Measurements from ENCODE around the gene CDK5RAP2. TPM values are rescaled to one million over a fixed set of nuclear protein-coding genes. Genes with fewer than 3 reads are reported as not detected.
A peak's percentile ranks its signal among the peaks of the same experiment; 100 is the strongest.

The CDK5RAP2 gene
- total RNA-seq, 1 donor from 2014 or later = 48.2 TPM

DNA sequence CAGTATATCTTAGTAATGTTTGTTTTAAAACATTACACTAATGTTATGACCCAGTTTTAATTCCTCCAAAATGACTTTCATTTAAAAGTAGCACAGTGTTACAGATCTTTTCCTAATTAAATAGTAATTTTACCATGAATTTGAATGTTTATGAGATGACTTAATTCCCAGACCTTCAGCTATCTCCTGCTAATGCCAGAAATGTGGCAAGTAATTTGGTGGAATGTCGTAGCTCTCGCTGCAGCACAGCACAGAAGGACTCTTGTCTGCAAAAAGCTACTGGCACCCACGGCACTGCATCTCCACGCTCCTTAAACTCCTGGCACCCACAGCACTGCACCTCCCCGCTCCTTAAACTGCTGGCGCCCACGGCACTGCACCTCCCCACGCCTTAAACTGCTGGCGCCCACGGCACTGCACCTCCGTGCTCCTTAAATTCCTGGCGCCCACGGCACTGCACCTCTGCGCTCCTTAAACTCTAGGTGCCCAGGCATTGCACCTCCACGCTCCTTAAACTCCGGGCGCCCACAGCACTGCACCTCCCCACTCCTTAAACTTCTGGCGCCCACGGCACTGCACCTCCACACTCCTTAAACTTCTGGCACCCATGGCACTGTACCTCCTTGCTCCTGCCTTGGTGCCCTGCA lies 163.1 kb downstream of the CDK5RAP2 start:
- intact Hi-C loops (cut with DNase I) = no loop called here
- no peak for DNase-seq (ENCODE audit: low spot score)

DNA sequence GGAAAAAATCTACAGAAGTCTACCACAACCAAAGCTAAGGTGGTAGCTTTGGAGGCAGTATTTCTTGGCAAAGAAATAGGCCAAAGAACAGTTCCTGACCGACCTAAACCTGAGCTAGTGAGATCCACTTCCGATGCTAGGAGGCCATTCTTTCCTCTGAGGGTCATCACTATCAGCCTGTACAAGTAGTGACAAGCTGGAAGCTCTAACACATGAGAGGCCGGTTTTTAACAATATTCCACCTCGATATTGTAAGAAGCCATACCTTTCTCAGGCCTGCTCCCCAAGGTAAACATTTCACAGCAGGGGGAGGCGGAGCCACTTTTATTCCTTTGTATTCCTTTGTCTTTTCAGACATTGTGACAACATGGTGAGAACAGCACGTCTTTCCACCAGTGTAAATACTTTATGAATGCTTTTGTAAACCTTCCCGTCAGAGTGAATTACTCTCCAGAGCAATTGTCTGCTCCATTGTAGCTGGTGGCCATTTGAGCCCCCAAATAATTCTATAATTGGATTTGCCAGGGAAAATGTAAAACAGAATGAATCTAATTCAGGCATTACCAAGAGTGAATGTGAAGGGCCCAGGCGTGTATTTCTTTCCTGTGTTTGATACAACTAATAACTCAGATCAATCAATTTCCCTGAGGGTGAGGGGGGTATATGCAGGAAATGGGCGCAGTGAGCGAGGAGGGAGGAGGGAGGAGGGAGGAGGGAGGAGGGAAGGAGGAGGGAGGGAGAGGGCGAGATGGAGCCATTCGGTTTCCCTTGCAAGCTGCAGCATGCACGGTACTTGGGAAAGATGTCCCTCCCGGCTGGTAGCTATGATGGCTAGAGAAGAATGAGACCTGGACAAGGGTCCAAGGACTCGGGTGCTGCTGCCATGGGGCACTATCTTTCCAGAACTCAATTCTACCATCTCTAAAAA lies 166.6 kb downstream of the CDK5RAP2 start:
- intact Hi-C loops (cut with DNase I) = no loop called here
- DNase-seq (ENCODE audit: low spot score) = no peak

DNA sequence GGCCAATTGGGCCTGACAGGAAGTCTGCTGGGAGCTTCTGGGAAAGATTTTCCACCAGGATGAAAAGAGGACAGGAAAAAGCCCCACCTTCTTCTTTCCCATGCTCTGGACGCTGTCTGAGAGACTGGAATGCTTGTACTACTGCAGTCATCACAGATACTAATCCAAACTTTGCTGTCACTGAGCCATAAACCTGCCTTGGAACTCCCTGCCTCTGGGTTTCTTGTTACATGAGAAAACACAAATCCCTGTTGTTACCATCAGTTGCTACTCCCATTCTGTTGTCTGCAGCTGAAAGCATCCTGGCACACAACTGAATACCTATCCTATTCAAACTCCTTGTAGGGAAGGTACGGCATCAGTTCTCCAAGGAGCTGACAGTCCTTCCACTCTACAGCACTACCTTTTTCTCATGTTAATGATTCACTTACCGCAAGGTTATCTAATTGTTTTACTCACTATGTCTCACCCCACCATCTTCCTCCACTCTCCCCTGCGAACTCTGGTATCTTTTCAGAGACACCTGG lies 167.5 kb downstream of the CDK5RAP2 start:
- intact Hi-C loops (cut with DNase I) = no loop called here
- no peak for DNase-seq (ENCODE audit: low spot score)

DNA sequence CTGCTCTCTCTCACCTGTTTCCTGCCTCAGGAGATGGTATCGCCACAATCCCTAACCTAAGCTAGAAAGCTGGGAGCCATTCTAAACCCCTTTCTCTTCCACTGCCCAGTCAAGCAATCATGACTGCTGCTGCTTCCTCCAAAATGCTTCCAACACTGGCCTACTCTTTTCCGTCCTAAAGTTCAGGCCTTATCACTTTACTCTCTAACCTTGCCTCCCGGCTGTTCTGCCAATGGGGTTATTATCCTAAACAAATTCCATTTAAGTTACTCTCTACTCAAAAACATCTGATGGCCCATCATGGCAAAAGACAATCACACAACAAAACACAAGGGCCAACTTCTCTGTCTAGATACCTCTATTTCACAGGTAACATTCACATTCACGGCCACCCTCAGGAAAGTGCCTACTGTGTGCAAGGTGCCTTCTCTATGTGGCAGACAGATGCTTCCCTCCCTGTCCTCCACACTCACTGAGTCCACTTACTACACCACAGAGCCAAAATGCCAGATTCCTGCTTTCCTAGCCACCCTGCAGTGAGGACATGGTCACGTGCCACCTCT lies 168.0 kb downstream of the CDK5RAP2 start:
- DNase-seq (ENCODE audit: low spot score) = no peak
- intact Hi-C loops (cut with DNase I) = no loop called here

DNA sequence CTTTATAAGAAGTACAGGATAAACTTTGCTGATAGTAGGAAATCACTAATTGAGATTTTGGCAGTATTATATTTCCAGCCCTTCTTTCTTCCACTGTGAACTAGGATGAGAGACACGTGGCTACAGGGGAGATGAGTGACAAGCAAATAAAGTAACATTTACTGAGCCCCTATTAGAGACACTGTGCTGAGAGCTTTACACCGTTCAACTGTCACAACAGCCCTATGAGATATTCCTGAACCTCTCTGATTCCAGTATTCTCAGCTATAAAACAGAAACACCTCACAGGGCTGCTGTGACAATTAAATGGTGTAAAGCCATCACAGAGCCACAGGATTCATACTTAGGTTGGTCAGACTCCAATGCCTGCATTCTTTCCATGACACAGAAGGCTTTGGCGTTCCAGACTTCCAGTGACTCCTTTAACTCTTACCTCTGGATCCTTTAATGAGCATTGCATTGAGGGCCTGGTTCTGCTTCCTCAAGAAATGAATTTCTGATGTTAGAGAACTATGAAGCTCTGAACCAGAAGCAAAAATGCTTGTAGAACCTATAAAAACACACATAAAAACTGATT lies 169.0 kb downstream of the CDK5RAP2 start:
- intact Hi-C loops (cut with DNase I) = no loop called here
- no peak for DNase-seq (ENCODE audit: low spot score)

DNA sequence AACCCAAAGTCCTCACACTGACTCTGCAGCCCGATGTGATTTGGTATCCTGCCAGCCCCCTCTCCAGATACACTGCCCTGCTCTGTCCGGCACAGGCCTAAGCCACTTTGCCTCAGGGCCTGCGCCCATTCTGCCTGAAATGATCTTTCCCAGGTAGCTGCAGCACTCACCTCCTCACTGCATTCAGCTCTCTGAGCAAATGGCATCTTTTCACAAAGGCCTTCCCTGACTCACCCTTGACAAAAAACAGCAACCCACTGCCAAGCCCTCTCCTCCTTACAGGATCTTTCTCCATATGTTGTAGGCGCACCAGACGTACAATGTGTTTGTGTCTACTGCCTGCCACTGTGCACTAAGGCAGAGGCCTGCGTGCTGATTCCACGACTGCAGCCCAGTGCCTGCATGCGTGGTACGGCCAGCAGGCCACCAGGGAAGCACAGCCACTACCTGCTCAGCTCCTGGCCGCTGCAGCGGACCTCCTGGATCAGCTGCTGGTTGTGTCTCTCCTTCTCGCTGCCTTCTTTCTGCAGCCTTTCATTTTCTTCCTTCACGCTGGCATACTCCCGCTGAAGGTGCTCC lies 171.2 kb downstream of the CDK5RAP2 start:
- no peak for DNase-seq (ENCODE audit: low spot score)
- intact Hi-C loops (cut with DNase I) = no loop called here

DNA sequence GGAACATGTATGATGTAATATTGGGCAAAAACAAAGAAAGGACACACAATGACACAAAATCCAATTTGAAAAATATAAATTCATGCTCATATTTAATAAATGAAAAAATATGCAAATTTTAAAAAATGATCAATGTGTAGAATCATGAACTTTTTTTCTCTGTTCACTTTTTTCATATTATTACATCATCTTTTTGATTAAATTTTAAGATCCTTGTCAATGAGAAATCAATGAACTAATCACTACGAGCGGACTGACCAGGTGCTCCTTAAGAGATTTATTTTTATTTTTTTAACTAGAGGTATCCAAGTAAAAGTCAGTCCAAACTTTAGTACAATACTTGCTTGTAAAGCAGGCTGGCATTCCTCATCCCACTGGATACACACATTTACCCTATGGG lies 174.1 kb downstream of the CDK5RAP2 start:
- intact Hi-C loops (cut with DNase I) = no loop called here

DNA sequence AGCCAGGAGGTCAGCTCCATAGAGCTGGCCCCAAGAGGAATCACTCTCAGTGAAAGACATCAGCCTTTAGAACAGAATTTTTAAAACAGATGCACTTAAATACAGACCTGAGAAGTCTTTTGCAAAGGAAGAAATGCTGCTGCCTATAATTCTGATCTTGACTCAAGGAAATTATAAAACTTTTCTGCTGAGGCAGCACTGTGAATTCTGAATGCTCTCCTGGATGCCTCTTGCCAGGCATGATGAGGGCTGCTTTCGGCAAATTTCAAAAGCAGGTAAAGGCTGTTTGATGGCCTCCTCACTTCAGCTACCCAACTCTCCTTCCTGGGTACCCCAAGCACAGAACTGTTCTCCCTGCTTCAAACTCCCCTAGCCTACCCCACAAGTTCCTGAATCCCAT lies 174.8 kb downstream of the CDK5RAP2 start:
- DNase-seq (ENCODE audit: low spot score) = no peak
- intact Hi-C loops (cut with DNase I) = no loop called here

More for the DNA sequence above, 174.1 kb downstream of the CDK5RAP2 start:
- DNase-seq (ENCODE audit: low spot score) = no peak

DNA sequence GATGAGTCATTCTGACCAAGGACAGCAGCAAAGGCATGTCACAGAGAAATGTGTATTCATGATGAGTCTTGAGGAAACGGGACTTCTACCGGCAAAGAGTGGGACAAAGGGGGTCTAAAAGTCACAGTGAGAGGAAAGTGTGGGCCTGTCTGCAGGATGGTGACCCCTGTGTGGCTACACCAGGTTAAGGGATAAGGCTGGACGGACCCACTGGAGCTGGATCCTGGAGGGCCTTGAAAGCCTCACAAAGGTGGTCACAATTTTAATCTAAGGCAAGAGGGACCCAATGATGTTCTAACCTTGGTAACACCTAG lies 176.5 kb downstream of the CDK5RAP2 start:
- intact Hi-C loops (cut with DNase I) = no loop called here

DNA sequence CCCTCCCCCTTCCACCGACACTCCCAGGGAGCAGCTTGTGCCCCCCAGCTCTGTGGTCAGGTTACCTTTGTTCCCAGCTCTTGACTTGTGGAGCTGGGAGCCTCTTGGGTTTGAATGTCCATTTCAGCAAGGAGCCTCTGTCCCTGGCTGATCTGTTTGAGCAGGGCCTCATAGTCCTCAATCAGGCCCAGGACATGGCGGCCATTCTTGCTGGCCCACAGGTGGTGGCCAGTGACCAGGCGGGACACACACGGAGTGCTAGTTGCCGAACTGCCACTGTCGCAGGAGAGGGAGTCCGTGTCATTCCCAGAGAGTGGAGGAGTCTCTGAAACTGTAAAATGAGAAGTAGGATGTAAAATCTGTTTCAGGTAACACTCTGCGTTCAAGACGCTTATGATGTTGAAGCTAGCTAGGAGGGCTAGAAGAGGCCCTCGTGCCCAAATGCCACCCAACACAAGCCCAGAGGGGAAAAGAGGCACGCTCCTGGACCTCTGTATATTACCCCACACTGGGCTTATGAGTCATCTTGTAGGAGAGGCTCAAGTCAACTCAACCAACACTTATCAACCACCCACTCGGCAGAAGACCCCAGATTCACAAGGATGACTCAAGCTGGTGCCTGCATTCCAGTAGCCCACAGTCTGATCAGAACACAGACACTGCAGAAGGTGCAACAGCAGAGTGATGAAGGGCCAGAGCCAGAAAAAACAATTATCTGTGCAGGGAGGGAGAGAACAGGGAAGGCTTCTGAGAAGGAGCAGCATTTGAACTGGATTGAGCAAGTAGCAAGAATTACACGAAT lies 177.0 kb downstream of the CDK5RAP2 start:
- DNase-seq (ENCODE audit: low spot score) = peak; percentile 71
- intact Hi-C loops (cut with DNase I) = no loop called here

More for the DNA sequence above, 176.5 kb downstream of the CDK5RAP2 start:
- DNase-seq (ENCODE audit: low spot score) = no peak

DNA sequence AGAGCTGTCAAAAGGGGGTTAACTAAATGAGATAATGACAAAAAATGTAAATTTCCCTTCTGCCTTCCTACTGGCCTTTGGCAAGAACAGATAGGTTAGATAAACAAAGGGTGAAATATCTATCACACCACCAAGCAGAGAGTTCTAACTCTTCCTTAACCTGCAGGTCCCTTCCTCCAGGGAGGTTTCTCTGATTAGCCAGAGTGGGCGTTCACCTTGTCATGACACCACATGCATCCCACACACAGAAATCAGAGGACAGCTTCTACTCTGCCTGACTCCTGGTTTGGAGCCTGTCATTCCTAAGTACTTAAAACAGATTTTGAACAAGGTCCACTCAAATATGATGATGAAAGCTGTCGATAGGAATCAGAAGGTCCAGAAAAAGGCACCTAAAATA lies 180.0 kb downstream of the CDK5RAP2 start:
- intact Hi-C loops (cut with DNase I) = no loop called here
- DNase-seq (ENCODE audit: low spot score) = no peak

DNA sequence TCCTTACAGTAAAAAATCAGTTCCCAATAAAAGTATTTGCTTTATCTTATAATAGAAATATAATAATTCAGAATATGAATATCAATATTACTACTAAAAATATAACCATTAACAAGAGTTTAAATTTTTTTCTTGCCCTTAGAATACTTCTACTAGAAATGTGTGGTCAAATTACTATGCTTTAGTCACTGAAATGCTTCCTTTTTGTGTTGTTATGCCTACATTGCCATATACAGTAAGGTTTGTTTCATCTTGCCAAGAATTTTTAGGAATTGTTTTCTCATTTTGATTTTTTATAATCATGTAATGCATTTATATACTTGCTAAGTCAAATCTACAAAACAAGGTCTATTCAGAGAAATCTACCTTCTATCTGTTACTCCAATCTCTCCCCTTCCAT lies 181.7 kb downstream of the CDK5RAP2 start:
- DNase-seq (ENCODE audit: low spot score) = no peak

DNA sequence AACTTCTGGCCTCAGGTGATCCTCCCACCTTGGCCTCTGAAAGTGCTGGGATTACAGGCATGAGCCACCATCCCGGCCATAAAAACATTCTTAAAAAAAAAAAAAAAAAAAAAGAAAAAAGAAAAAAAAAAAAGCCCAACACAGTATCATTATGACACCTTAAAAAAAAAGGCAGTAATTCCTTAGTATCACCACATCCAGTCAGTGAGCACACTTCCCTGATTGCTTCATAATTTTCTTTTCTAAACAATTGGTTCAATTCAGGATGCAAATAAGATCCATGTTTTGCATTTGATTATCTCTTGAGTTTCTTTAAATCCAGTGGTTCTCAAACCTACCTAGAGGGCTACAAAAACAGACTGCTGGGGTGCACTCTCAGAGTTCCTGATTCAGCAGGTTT lies 182.5 kb downstream of the CDK5RAP2 start:
- no peak for DNase-seq (ENCODE audit: low spot score)
- intact Hi-C loops (cut with DNase I) = no loop called here

More for the DNA sequence above, 181.7 kb downstream of the CDK5RAP2 start:
- intact Hi-C loops (cut with DNase I) = no loop called here

DNA sequence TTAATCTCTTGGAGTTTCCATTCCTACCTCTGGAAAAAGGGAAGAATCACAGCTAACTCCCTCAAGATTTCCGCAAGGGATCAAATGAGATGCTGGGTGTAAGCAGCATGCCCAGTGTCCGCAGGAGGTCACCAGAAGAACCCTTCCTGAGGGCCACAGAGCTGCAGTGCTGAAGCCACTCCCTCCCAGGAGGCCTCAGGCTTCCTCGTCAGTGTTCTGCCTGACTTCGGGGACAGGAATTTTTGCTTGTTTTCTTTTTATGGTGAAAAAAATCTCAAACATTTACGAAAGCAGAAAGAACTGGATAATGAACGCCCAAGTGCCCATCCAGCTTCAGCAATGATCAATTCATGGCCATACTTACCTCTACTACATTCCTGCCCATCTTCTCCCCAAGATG lies 183.0 kb downstream of the CDK5RAP2 start:
- intact Hi-C loops (cut with DNase I) = no loop called here
- DNase-seq (ENCODE audit: low spot score) = peak; percentile 7

DNA sequence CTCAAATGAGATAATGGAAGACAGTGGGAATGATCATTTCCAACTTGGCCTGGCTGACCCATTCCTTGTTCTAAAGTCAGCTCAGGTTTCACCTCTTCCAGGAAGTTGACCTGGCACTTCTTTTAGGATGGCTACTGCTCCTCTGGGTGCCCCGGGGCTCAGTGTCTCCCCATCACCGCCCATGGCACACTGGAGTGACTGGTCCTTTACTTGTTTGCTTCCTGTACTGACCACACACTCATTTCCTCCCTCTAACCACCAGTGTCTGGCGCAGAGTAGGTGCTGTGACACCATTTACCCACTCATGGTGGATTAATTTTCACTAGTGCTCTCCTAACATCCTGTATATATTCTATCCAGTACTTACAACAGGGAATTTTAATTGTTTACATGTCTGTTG lies 183.5 kb downstream of the CDK5RAP2 start:
- intact Hi-C loops (cut with DNase I) = no loop called here
- peak; percentile 62 for DNase-seq (ENCODE audit: low spot score)

DNA sequence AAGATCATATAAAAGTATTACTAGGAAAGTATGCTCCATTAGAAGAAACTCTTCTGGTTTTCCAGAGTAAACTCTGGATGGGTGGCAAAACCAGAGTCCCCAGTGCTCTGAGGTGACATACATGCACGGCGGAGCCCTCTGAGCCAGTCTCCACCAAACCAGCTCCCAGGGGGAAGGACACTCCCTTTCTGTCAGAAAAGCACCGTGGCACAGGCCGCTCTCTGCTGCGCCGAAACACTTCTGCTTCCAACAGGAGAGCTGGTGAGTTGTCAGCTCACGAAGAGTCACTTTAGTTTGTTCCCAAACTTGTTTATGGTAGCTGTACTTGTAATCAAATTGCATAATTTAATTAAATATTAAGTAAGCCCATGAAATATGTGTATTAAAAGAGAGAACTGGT lies 184.6 kb downstream of the CDK5RAP2 start:
- intact Hi-C loops (cut with DNase I) = no loop called here
- DNase-seq (ENCODE audit: low spot score) = peak; percentile 47

DNA sequence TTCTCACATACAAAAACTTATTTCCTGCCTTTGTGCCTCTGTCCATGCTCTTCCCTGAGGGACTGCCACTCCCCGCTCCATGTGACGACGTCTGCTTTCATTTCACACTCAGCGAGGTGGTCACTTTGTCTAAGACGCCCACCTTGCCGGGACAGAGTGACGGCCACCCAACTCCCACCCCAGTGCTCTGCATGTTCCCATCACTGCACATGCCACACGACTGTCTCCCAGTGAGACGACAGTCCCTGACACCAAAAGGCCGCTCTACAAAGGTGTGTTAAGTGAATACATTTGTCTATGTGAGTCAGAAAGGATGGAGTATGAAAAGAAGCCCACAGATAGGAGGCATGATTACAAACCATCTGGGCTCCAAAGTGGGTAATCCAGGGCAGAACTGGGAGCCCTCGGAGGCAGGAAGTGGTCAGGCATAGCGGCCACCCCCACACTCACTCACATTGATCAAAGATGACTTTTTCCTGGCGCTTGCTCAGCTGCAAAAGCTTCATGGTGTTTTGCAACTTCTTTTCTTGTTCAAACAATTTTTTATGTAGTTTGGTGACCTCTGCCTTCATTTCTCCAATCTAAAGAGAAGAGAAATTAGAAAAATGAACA lies 185.8 kb downstream of the CDK5RAP2 start:
- intact Hi-C loops (cut with DNase I) = no loop called here
- DNase-seq (ENCODE audit: low spot score) = peak; percentile 72

DNA sequence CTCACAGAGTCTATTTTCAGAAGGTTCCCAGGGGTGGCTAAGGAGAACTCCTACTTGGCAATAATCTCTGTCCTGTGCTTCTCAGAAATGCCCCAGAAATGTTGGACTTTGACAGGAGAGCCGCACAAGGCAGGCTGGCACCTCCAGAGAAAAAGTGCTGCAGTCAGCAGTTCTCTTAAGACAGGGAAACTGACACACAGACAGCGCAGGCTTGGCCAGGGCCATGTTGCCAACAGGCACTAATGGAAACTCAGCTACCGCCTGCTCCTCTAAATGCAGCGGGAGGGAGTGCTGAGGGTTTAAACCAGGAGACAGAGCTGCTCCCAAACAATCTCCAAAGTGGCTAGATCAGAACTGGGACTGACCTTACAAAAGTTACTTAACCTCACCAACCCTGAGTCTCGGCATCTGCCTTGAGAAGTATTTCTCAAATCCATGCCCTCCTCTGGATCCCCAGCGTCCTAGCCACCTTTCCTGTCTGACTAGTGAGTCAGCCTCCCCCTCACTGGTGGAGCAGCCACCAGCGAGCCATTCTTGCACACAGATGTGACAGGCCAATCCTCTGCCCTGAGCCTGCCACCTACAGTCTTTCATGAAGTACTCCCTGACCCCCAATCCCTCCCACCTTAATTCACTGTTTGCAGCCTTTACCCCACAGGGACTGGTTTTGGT lies 186.4 kb downstream of the CDK5RAP2 start:
- intact Hi-C loops (cut with DNase I) = no loop called here
- peak; percentile 38 for DNase-seq (ENCODE audit: low spot score)
